Ramos (cell line): Measurements from ENCODE around the gene CUL7.
"Not testable (repeated sequence)": the region's sequence is repeated elsewhere in the genome, so short reads cannot be mapped to it uniquely, and the experiment has no call there.

Source experiments
- in situ Hi-C: fragments of 300-500 bp; cut with MboI; formaldehyde crosslinking; loops from one replicate; pipeline ENCODE4 v1.14.3; 2022; ENCODE audit warnings: low sequenced_read_pairs; ENCODE audit not compliant: unreplicated experiment

The CUL7 gene

DNA sequence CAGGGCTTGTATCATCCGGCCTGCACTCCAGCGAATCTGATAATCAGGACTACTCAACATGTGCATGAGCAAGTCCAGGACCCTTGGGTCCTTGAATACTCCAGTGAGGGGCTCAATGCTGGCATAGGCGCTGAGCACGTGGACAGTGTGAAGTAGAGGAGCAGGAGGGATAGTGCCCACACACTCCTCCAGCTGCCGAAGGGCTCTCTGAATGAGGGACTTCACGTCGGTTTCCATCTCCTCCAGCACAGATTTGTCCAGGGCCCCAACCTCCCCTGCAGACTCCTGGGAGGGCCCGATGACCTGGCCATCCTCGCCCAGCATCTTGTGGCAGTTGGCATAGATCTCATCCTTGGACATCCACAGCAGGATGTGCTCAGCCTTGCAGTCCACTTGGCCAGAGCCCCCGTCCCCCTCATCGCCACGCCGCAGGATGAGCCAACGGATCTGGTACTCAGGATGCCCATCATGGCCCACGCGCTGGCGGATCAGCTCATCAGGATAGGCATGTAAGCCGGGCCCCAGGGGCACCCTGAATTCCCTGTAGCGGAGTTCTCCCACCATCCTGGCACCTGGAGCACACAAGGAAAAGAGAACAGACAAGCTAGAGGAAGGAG, 1.3 kb downstream of the CUL7 start:
- in situ Hi-C loops: no loop called here

DNA sequence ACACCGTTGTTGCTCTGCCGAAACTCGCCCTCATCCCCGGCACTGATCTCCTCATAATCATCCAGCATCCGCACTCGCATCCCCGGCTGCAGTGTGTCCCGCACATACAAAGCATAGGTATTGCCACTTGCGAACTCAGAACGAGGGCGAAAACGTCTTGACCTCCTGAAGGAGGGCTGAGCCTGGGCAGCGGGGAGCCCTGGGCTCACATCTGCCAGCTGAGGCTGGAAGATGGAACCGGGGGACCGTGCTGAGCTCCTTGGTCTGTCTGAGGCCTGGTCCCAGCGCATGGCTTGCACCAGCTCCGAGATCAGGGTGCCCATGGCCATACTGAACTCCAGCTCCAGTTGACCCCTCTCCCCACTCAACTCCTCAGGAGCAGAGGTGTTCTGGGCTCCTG, 2.7 kb downstream of the CUL7 start:
- in situ Hi-C loops: no loop called here

DNA sequence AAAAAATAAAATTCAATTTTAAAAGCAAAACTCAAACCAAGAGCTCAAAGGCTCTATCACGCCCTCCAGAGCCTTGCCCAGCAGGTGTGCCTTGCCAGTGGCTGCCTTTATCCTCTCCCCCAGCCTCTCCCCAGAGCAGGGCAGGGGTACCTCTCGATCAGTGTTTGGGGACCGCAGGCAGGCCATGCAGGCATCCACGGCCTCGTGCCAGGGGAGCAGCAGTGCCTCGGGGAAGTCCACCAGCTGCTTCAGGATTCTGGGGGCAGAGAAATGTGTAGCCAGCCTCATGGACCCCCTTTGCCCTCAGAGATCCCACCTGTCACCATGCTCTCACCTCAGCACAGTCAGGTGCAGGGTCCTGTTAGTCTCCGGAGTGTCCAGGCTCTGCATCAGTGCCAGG, 5.7 kb downstream of the CUL7 start:
- in situ Hi-C loops: no loop called here

DNA sequence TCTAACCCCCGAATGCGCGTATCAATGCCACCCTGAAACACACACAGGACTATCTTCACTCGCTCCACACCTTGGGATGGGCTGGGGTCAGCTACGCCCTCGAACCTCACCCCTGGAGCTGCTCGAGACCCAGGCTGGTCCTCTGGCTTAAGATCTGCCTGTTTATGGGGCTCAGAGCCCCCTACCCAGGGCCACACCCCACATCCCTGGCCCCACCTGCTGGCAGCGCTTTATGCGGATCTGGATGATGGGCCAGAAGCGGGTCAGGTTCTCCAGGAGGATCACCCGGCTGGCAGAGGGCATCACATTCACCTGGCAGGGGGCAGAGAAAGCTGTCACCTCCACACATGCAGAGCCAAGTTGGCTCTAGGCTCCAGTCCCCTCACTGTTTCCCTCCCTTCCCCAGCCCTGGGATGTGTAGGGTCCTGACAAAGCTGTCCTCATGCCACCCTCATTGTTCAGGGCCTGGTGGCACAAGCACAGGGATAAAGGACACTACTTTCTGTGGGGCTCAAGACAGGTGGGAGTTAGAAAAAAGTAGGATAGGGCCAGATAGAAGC, 8.2 kb downstream of the CUL7 start:
- in situ Hi-C loops: no loop called here

DNA sequence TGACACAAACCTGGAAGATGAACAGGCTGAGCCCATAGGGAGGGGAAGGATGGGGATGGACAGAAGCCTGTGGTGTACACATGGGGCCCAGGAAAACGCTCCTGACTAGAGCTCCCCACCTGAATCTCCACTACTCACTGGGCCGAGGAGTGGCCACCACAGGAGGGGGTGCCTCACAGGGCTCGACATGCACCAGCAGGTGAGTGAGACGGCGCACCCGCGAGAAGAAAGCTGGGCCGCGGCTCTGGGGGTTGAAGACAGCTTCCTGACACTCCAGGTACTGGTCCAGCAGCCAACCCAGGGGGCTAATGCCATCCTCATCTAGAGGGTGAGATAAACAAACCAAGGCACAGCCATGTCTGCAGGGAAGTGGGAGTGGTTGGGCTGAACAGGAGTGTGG, 10.3 kb downstream of the CUL7 start:
- in situ Hi-C loops: no loop called here

DNA sequence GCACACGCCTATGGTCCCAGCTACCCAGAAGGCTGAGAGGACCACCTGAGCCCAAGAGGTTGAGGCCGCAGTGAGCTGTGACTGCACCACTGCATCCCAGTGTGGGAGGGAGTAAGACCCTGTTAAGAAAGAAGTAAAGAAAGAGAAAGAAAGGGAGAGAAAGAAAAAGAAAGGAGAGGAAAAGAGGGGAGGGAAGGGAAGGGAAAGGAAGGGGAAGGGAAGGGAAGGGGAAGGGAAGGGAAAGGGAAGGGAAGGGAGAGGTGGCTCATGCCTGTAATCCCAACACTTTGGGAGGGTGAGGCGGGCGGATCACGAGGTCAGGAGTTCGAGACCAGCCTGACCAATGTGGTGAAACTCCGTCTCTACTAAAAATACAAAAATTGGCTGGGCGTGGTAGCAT, 12.2 kb downstream of the CUL7 start:
- in situ Hi-C loops: not testable (repeated sequence)

DNA sequence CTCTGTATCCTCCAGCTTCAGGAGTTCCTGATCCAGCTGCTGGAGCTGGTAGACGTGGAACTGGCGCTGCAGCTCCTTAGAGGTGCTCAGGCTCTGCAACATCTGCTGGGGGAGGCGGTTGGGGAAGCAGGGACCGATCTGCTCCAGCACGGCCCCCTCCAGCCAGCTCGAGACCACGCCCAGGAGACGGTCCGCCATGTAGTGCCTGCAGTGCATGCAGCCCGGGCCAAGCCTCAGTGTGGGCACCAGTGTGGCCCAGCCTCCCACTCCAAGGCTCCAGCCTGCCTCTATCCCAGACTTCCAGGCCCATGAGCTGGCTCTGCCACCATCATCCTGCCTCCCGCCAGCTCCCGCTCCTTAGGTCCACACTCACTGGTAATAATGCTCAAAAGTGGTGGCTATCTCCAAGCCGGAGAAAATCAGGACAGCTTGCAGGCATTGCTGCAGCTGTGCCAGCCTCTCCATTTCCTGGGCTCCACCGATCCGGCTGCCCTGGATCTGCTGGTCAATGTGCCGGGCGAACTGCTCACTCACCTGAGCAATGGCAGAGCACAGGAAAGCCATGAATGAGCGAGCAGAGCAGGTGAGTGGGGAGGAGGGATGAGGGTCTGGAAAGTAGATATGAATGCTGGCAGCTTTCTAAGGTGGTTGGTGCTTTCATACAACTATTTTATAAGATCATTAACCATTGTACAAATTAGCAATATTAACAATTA, 13.0 kb downstream of the CUL7 start:
- in situ Hi-C loops: no loop called here

DNA sequence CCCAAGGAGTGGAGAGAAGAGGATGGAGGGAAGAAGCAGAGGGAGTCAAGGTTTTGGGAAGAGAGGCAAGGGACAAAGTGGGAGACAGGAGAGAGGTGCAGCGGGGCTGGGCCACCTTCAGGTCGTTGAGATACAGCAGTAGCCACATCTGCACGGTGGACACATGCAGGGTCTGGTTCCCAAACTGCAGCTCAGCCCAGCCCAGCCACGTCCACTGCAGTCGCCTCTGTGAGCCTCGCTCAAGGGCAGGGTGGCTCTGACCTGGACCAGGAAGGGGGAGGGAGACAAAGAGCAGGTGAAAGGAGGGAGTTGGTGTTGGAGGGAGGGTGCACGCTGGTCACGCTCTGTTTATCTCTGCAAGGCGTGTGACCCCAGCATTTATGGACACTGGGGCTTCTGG, 14.9 kb downstream of the CUL7 start:
- in situ Hi-C loops: no loop called here

DNA sequence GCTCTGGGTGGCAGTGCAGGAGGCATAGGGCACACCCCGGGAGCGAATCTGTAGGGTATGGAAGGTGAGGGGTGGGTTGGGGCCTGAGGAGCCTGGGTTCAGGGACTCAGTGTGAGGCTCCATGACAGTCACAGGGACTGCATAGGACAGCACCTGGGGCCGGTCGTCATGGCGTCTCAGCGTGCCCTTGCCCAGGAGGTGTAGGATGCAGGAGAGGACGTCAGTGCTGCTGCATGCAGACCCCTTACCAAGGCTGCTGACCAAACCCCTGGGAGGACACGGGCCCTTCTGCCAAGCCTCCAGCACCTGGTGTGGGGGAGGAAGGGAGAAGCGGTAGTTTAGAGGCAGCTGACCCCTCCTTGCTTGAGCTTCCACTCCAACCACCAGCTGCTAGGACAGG, 15.9 kb downstream of the CUL7 start:
- in situ Hi-C loops: no loop called here

DNA sequence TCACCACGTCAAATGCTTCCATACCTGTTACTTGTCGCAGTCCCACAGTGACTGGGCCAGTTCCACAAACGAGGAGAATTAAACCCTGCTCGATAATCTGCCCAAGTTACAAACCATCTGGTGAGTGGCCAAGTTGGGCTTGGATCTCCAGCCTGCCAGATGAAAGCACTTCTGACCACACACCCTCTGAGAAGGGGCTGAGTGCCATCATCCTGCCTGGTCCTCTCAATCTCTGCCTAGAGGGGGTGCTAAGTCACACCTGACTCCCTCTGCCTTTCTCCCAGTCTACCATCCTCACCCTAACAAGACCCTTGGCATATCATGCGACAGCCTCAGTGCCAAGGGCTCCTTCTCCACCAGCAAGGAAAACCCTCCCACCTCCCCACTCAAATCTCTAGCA, 16.5 kb downstream of the CUL7 start:
- in situ Hi-C loops: no loop called here

DNA sequence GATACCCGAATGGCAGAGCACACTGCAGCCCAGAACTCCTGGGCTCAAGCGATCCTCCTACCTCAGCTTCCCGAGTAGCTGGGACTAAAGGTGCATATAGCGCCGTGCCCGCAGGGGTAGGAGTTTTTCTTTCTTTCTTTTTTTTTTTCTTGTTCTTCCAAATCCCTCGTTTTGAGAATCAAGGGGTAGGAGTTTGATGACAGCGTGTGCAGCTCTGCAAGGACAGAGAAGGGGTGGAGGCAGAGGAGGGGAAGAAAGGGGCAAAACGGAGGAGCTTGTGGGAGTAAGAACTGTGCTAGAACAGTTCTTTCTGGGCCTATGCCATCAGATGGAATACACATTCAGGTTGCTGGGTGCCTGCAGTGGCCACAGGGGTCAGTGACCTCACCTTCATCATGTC, 16.9 kb downstream of the CUL7 start:
- in situ Hi-C loops: no loop called here

DNA sequence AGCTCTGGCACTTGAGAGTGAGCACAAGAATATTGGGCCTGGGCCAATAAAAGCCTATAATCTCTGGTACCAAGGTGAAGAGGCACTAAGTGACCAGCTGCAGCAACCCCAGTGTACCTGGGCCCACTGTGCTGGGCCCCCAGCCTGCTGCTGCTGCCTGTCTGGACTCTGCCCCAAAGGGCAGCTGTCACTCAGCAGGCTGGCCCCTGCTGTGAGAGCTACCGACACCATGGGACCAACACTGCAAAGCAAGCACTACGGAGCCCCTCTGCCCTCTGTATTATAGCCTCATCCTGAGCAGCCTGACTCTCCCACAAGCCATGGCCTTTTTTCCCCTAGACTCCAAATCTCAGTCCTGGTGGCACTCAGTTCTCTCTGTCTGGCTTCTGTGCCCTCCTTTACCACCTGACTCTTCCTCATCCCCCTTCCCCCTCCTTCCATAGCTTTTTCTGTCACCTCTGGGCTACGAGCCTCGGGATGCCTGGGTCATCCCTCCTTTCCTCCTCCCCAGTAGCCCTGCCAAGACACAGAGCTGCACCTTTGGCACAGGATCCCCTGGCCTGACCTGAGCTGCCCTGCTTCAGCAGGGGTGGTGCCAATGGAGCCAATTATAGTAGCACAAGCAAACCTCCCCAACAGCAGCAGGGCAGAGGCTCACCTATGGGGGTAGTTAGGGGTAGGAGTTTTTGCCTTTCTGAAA, 18.0 kb downstream of the CUL7 start:
- in situ Hi-C loops: no loop called here

DNA sequence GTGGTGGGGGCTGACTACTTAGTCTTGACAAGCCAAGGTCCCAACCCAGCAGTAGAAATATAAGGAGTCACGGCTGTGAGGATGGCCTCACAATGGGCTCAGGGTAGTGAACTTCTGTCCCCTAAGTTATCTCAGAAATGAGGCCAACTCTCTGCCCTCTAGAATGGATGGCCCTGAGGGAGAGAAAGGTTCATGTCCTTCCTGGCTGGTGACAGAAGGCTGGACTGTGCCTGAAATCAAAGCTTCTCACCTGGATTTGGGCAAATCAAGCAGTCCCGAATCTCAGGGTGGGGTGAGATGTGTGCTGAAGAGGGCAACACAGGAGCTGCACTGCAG, 19.5 kb downstream of the CUL7 start:
- in situ Hi-C loops: no loop called here

DNA sequence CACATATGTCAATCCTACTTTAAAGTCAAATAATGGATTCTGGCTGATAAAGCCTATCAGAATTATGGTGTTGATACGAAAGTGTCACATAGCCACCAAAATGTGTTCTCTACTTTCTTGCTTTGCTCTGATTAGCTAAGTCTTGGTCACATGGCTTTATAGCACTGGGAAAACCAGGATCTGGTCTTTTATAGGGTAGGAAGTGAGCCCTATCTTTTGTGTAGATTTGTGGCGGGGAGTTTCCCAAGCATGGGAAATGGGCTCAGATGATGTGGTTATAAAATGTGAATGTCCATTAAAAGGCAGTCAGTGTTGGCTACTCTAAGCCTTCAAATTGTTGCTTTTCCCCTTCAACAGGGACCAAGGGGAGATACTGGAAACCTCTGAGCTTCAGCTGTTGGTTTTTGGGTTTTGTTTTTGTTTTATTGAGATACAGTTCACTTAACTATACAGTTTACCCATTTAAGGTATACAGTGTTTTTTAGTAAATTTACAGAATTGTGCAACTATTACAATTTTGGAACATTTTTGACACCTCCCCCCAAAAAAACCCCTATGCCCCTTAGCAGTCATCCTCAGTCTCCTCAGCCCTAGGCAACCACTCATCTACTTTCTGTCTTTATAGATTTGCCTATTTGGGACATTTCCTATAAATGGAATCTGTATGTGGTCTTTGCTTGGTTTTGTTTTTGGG, 20.0 kb downstream of the CUL7 start:
- in situ Hi-C loops: no loop called here

DNA sequence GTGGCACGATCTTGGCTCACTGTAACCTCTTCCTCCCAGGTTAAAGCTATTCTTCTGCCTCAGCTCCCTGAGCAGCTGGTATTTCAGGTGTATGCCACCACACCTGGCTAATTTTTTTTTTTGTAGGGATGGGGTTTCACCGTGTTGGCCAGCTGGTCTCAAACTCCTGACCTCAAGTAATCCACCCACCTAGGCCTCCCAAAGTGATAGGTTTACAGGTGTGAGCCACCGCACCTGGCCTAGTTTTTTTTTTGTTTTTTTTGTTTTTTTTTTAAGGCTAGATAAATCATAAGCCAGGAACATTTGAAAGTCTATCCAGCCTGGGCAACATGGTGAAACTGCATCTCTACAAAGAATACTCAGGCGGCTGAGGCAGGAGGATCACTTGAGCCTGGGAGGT, 21.3 kb downstream of the CUL7 start:
- in situ Hi-C loops: no loop called here

DNA sequence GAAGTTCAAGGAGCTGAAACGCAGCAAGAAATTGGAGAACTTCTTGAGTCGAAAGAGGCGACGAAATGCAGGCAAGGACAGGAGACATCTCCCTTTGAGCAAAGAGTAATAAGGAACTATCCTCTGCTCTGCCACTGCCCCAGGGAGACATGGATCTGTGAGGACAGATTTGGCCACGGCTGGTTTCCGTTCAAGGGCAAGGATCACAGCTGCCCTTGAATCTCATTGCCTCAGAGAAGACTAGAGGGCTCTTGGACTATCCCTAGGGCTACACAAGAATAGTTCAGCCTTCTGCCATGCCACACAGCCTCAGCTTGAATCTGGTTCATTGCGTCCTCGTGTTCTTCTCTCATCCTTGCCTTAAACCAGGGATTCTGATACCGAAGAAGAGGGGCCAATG, 24.5 kb downstream of the CUL7 start:
- in situ Hi-C loops: no loop called here

DNA sequence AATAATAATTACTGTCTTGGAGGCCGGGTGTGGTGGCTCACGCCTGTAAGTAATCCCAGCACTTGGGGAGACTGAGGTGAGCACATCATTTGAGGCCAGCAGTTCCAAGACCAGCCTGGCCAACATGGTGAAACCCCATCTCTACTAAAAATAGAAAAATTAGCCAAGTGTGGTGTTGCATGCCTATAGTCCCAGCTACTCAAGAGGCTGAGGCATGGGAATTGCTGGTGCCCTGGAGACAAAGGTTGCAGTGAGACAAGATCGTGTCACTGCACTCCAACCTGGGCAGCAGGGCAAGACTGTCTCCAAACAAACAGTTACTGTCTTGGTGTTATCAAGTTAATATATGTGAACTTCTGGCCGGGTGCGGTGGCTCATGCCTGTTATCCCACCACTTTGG, 27.3 kb downstream of the CUL7 start:
- in situ Hi-C loops: no loop called here

DNA sequence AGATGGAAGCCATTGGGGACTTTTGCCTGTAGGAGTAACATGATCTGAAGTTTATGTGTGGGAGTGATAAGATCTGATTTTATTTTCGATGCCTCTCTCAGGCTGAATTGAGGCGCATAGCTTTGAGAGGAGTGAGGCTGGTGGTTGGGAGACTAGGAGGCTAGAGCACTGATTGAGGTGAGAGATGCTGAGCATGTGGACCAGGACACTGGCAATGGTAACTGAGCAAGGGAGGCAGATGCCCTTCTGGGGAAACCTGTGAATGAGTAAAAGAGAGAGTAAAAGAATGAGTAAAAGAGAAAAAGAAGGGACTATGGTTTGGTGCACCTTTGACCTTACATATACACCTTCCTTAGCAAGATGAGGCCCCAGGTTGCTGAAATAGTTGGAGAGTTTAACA, 29.2 kb downstream of the CUL7 start:
- in situ Hi-C loops: no loop called here

DNA sequence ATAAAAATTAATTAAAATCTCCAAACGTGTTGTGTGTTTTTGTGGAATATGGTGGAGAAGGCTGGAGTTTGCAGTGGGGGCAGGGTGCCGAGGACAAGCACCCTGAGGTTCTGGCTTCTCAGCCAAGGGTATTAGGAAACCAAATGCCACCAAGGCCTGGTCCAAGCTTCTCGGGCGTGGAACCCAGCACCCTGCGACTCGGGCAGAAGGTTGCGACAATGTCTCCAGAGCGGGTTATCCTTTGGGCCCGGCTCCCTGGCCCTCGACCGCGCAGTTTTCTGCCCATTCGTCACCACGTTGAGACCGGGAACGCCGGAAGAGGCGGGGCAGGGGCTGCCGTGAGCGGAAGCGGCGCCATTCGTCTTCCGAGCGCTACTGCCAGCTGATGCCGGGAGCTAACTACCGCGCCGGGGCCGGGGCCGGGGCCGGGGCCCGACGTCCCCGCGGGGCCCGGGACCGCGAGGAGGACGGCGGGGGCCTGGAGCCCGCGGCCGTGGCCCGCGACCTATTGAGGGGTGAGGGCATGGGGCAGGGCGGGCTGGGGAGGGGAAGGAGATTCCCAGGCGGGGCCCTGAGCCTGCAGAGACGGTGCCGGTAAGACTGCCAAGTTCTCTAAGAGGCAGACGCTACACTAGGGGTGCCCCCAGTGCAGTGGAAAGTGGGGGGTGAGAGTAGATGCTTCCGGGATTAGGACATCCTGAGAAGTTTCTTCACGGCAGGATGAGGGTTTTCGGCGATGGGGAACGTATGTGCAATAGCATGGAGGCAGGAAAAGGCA, 32.2 kb downstream of the CUL7 start, which contains the start of gene RRP36:
Gene RRP36, plus strand, starts transcription at position 354 of the 778 bp plus-strand sequence. Its CDS starts 32 bp downstream, at position 386.
- in situ Hi-C loops: no loop called here

DNA sequence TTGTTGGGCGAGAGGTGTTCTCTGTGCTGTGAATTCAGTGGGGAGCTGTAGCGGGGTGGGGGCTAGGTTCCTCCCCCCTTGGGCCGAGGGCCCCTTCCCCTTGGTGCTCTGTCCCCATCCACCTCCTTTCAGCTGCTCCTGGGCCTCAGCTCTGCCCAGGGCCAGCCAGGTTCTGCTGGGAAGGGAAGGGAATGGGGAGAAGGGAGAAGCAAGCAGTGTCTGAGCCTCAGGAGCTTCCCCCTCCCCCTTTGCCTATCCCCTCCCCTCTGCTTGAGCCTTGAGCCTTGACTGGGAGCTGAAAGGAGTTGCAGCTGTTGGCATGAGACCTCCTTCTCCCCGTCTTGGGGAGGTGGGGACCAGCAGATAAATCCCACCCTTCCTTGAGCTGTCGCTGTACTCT, 32.8 kb downstream of the CUL7 start:
- in situ Hi-C loops: no loop called here
